ENCODE measurements around the gene LSS. TPM values are rescaled to one million over a fixed set of nuclear protein-coding genes. Genes with fewer than 3 reads are reported as not detected.

Gene LSS
- total and polyA plus RNA-seq, 10 of the 15 experiments (the other 5 are each of a cell fraction or from before 2014, with no cell fraction given): 2.9 to 82.4 (median 27.5) TPM

GRCh38 chr21:46189213-46189958 lies 39.2 kb downstream of the LSS start:
- 75% methylated on average over 9 of the region's 9 CpGs for WGBS (ENCODE audit: insufficient coverage, insufficient replicate concordance, low lambda C conversion rate, missing lambda C conversion rate)
- POLR2A ChIA-PET: no interaction called here
- no peaks in the 10 kb centered on the region for H3K27me3 ChIP-seq (replicated peaks in 1 of 2; ENCODE audit: control insufficient read depth in 2 of 2, insufficient read depth in 2 of 2, low read length in 1 of 2)
- ATAC-seq (no peak), FAIRE-seq (no peak), DNase-seq (ENCODE audit: low read depth, low spot score) (no peak)
- H3K4me2 ChIP-seq (ENCODE audit: control insufficient read depth, insufficient read depth): no peak overlapping the region
- TF ChIP-seq HSF1 (IDR thresholded peaks at IDR 0.05; ENCODE audit: low read depth, low read length) (no peak), PAX5 (IDR thresholded peaks at IDR 0.05; ENCODE audit: borderline replicate concordance, low read depth, low read length) (no peak), MTA3 (IDR thresholded peaks at IDR 0.05; ENCODE audit: borderline replicate concordance, low read length) (no peak), ZNF622 (IDR thresholded peaks at IDR 0.05) (no peak), ASH2L (IDR thresholded peaks at IDR 0.05; ENCODE audit: borderline replicate concordance, low read depth) (no peak), NRF1 (conservative IDR thresholded peaks at IDR 0.05; ENCODE audit: low read depth, low read length) (no peak), TCF7 (IDR thresholded peaks at IDR 0.05; ENCODE audit: borderline replicate concordance) (no peak)
- H3K36me3 ChIP-seq (ENCODE audit: control insufficient read depth in 2 of 2, insufficient read depth in 2 of 2, low read length in 1 of 2): peaks cover 6 to 7% of the 10 kb centered on the region in 2 experiments
- no peak overlapping the region for H3K9ac ChIP-seq (ENCODE audit: control insufficient read depth, insufficient read depth, low read length)
- H3K79me2 ChIP-seq (ENCODE audit: control insufficient read depth, insufficient read depth, low read length): no peaks in the 10 kb centered on the region
- SMC1A ChIA-PET (ENCODE audit: uncharacterized antibody, unreplicated experiment): no interaction called here
- intact Hi-C loops (cut with micrococcal nuclease; ENCODE audit: unreplicated experiment) (no loop called here), in situ Hi-C loops (cut with MboI) (no loop called here)
- no peak overlapping the region for H3K4me3 ChIP-seq
- BruUV-seq (replicated peaks): no TSS peak
- no peaks in the 10 kb centered on the region for H4K20me1 ChIP-seq (ENCODE audit: control insufficient read depth, insufficient read depth)
- RAD21 ChIA-PET (ENCODE audit: unreplicated experiment): no interaction called here
- H3K4me1 ChIP-seq (ENCODE audit: control insufficient read depth, insufficient read depth, low read length): no peaks in the 10 kb centered on the region; the same call in 1 of the 2 replicates
- no peak overlapping the region for H3K27ac ChIP-seq (ENCODE audit: control insufficient read depth, insufficient read depth)
- H2AFZ ChIP-seq (ENCODE audit: control insufficient read depth, low read depth, low read length): no peak overlapping the region
- CTCF ChIA-PET: no interaction called here
- no peaks in the 10 kb centered on the region for H3K9me3 ChIP-seq (replicated peaks; ENCODE audit: control insufficient read depth, insufficient read depth, low read length)

Data from GM12878 (cell line).